Effector memory CD4-positive, alpha-beta T cell (primary cell): Measurements from ENCODE around the gene MCF2L.
"Not testable (repeated sequence)": the region's sequence is repeated elsewhere in the genome, so short reads cannot be mapped to it uniquely, and the experiment has no call there.

Source experiments
- DNase-seq, 3 donors: peaks; one replicate each; pipeline ENCODE4 v3.0.0-alpha.2; 2020
- H3K27ac ChIP-seq: 2 replicates; pipeline ENCODE4 v1.7.0; 2013; ENCODE audit warnings: mild to moderate bottlenecking, low read length, moderate library complexity; ENCODE audit not compliant: insufficient read depth, poor library complexity, severe bottlenecking
- H3K27me3 ChIP-seq: replicated peaks from 2 replicates; pipeline ENCODE4 v1.7.0; 2013; ENCODE audit warnings: mild to moderate bottlenecking, low read length; ENCODE audit not compliant: insufficient read depth, control insufficient read depth, poor library complexity, severe bottlenecking
- H3K36me3 ChIP-seq: 2 replicates; pipeline ENCODE4 v1.7.0; 2013; ENCODE audit warnings: mild to moderate bottlenecking, low read length, moderate library complexity; ENCODE audit not compliant: control insufficient read depth, insufficient read depth
- H3K4me1 ChIP-seq: 2 replicates; pipeline ENCODE4 v1.7.0; 2013; ENCODE audit warnings: low read length, mild to moderate bottlenecking; ENCODE audit not compliant: control insufficient read depth, insufficient read depth, poor library complexity, severe bottlenecking
- H3K4me3 ChIP-seq: 2 replicates; pipeline ENCODE4 v1.7.0; 2013; ENCODE audit warnings: low read length, low read depth, mild to moderate bottlenecking; ENCODE audit not compliant: insufficient read depth, poor library complexity, severe bottlenecking
- H3K9me3 ChIP-seq: 2 replicates; pipeline ENCODE4 v1.7.0; 2013; ENCODE audit warnings: mild to moderate bottlenecking, low read length, moderate library complexity; ENCODE audit not compliant: control insufficient read depth

Gene MCF2L

DNA sequence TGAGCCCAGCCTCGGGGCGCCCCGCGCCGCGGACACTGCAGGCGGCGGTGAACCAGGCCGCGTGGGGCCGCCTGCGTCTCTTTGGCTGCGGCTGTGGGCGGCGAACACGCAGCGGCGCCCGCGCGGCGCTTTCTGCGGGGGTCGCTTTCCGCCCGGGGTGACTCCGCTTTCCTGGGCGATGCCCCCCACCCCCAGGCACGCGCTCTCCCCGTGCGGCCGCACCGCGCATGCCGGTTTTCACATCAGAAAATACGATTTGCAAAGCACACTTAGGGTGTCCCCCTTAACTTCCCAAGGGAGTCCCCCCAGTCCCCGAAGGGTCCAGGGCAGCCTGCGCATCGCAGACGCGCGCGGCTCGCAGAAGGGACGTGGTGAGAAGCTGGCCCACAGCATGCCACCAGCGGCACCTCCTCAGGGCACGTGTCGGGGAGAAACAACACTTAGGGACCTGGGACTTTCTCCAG is 141.9 kb downstream of the MCF2L start:
- Histone ChIP-seq H3K9me3 (no peaks in the 10 kb centered on the region), H3K4me3 (peak overlapping the region; percentile 68), H3K27ac (no peak overlapping the region), H3K4me1 (peaks cover 12% of the 10 kb centered on the region), H3K36me3 (no peaks in the 10 kb centered on the region), H3K27me3 (peaks cover 10% of the 10 kb centered on the region)
- DNase-seq: no peak

DNA sequence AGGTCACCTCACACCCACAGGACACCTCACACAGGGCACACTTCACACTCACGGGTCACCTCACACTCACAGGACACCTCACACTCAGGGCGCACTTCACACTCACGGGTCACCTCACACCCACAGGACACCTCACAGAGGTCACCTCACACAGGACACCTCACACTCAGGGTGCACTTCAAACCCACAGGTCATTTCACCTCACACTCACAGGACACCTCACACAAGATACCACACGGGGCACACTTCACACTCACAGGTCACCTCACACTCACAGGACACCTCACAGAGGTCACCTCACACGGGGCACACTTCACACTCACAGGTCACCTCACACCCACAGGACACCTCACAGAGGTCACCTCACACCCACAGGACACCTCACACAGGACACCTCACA is 142.8 kb downstream of the MCF2L start:
- not testable (repeated sequence) for H3K4me3 ChIP-seq, H3K27ac ChIP-seq, DNase-seq, H3K9me3 ChIP-seq, H3K36me3 ChIP-seq
- peaks cover 12% of the 10 kb centered on the region for H3K4me1 ChIP-seq
- peaks cover 10% of the 10 kb centered on the region for H3K27me3 ChIP-seq

DNA sequence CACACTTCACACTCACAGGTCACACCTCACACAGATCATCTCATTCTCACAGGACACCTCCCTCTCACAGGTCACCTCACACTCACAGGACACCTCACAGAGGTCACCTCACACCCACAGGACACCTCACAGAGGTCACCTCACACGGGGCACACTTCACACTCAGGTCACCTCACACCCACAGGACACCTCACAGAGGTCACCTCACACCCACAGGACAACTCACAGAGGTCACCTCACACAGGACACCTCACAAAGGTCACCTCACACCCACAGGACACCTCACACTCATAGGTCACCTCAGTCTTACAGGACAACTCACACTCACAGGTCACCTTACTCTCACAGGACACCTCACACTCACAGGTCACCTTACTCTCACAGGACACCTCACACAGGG is 143.5 kb downstream of the MCF2L start:
- not testable (repeated sequence) for H3K36me3 ChIP-seq, DNase-seq, H3K9me3 ChIP-seq, H3K4me3 ChIP-seq, H3K27ac ChIP-seq
- peaks cover 12% of the 10 kb centered on the region for H3K4me1 ChIP-seq
- H3K27me3 ChIP-seq: peaks cover 10% of the 10 kb centered on the region

DNA sequence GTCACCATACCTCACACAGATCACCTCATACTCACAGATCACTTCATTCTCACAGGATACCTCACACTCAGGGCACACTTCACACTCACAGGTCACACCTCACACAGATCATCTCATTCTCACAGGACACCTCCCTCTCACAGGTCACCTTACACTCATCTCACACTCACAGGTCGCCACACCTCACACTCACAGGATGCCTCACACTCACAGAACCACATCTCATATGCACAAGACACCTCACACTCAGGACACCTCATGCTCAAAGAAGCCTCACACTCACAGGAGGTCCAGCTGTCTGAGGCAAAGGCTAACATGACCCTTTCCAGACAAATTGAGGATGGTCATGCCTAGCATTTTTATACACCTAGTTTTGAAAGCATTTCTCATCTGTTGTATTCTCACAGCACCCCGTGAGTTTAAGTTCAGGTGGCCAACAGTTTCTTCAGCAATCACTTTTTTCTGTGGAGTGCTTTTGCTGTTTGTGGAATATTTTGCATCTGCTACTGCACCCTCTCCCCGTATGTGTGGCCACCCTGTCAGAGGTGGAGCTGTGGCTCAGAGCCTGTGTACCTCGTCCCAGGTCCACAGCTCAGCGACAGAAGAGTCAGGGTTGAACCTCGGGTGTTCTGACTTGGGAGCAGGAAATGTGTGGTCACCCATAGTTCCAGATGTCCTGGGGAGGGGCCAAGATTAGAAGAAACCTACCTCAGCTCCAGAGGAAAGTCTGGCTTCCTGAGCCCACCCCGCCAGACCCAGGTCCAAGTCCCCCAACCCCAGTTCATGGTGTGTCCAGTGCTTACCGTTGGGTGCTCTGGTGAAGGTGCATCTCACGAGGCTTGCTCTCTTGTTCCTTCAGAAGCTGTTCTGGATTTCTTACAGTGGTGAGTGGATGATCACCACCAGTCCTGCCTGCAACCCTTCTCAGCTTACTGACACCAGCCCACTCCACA is 144.2 kb downstream of the MCF2L start:
- H3K27ac ChIP-seq: no peak overlapping the region
- no peaks in the 10 kb centered on the region for H3K9me3 ChIP-seq
- H3K27me3 ChIP-seq: peaks cover 10% of the 10 kb centered on the region
- no peak for DNase-seq
- no peak overlapping the region for H3K4me3 ChIP-seq
- peaks cover 12% of the 10 kb centered on the region for H3K4me1 ChIP-seq
- no peaks in the 10 kb centered on the region for H3K36me3 ChIP-seq

DNA sequence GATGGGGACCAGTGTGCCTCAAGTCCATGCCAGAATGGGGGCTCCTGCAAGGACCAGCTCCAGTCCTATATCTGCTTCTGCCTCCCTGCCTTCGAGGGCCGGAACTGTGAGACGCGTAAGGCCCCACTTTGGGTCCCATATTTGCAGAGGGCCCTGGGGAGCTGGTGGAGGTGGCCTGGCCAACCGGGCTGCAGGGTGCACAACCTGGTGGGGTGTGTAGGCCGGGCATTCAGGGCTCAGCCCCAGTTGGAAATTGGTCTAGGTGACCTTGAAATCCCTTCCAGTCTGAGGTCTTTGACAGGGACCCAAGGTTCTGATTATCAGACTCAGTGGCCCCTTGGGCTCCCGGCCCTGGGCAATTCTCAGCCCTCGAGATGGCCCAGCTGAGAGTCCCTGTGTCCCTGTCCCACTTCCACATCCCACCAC is 144.8 kb downstream of the MCF2L start:
- Histone ChIP-seq H3K9me3 (no peaks in the 10 kb centered on the region), H3K4me3 (no peak overlapping the region), H3K27ac (no peak overlapping the region), H3K4me1 (peaks cover 12% of the 10 kb centered on the region), H3K27me3 (peaks cover 10% of the 10 kb centered on the region), H3K36me3 (no peaks in the 10 kb centered on the region)
- DNase-seq: no peak

DNA sequence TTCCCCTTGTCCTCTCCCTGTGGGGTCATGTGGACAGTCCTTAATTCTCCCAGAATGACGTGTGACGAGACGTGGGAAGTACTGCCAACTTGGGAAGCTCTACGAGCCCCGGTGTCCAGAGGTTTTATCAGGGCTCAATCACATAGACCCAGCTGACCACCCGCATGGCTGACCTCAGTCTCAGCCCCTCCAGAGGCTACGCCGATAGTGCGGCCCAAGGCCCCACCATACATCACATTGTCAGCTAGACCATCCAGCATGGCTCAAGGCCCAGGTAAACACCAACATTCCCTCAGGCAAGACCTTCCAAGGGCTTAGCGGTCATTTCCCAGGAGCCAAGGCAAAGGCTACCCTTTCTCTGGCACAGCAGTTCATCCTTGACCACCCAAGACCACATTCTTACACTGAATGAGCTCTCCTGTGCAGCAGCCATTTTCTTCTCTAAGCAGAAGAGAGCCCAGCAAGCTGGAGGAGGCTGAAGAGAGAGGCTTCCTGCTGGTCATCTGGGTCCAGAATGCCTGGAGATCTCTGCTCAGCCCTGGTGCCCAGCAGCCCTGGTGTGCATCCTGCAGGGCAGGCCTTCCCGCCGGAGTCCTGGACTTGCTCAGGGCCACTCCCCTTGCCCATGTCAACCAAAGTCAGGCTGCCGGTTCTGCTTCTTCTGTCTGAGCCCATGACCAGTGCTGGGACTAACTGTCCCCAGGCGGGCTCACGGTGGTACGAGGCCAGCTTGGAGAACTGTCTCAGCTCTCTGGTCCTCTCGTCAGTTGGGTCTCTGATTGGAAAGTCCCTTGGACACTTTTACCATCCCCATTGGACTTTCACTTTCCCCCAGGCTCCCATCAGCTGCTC is 145.7 kb downstream of the MCF2L start:
- peaks cover 8% of the 10 kb centered on the region for H3K4me1 ChIP-seq

DNA sequence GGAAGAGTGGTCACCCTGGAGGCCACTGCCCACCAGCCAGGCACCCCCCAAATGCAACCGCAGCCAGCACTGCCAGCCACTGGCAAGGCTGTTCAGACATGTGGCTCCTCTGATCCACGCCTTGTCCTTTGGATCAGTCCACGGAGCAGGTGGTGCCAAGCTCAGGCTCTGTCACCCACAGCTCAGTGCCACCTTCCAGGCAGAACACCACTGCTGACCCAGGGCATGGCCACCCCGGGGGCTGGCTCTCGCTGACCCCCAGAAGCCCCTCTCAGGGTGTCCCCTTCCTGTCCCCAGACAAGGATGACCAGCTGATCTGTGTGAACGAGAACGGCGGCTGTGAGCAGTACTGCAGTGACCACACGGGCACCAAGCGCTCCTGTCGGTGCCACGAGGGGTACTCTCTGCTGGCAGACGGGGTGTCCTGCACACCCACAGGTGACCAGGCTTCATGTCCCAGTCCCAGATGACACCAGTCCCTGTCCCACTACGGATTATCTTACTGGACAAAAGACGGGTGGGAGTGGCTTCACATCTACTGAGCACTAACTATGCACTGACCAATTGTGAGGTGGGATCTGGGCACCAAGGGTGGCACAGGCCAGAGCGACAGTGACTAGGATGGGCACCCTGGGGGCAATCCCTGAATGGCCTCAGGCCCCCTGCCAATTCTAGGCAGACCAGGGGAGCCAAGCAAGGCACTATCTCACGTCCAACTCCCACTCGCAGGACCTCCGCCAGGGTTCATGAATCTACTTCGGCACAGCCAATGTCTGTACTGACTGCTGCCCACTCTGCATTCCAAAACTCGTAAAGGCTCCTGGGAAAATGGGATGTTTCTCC is 146.6 kb downstream of the MCF2L start:
- no peaks in the 10 kb centered on the region for H3K36me3 ChIP-seq
- H3K9me3 ChIP-seq: no peaks in the 10 kb centered on the region
- H3K27me3 ChIP-seq: no peaks in the 10 kb centered on the region
- H3K4me1 ChIP-seq: peaks cover 2% of the 10 kb centered on the region
- no peak for DNase-seq
- no peak overlapping the region for H3K4me3 ChIP-seq
- no peak overlapping the region for H3K27ac ChIP-seq

More for the DNA sequence above, 145.7 kb downstream of the MCF2L start:
- no peak overlapping the region for H3K27ac ChIP-seq
- no peaks in the 10 kb centered on the region for H3K9me3 ChIP-seq
- H3K36me3 ChIP-seq: no peaks in the 10 kb centered on the region
- no peak overlapping the region for H3K4me3 ChIP-seq
- DNase-seq: no peak
- peaks cover 6% of the 10 kb centered on the region for H3K27me3 ChIP-seq

DNA sequence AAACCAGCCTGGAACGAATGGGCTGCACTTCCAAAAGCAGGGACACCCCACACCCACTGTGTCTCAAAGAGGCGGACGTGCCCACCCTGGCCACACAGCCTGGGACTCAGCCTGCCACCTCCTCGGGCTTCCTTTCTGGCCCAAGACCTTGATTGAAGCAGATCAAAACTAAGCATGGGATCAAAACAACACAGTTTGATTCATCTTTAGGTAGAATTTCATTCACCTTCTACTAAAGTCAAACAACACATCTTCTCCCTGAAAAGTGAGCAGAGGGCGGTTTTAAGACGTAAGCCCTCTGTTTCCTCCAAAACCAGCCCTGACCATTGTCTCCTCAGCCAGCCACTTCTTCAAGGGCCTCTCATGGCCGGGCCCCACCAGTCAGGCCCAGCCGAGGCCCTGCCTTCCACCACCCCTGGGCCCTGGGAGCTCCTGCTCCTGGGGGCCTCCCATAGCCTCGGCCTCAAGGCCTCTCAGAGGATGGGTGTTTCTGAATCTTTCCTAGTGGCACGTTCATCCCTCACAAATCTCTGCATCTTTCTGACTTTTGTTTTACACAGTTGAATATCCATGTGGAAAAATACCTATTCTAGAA is 147.3 kb downstream of the MCF2L start:
- no peaks in the 10 kb centered on the region for H3K9me3 ChIP-seq
- no peak overlapping the region for H3K4me3 ChIP-seq
- H3K27ac ChIP-seq: no peak overlapping the region
- H3K36me3 ChIP-seq: no peaks in the 10 kb centered on the region
- no peak for DNase-seq
- no peaks in the 10 kb centered on the region for H3K4me1 ChIP-seq
- no peaks in the 10 kb centered on the region for H3K27me3 ChIP-seq

DNA sequence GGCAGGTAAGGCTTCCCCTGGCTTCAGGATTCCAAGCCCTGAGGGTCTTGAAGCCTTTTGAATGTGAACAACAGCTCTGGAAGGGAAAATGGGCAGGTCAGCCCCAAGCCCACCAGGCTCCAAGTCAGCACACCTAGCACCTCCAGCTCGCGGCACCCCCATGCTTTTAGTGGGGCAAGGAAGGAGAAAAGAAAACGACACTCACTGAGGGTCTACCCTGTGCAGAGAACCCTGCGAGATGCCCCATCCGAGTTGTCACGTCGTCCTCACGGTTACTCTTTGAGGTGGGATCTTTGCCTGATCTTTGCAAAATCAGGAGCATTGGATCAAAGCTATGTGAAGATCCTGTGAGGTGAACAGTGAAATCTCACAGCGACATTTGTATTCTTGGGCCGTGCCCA is 147.9 kb downstream of the MCF2L start:
- Histone ChIP-seq H3K36me3 (no peaks in the 10 kb centered on the region), H3K27me3 (no peaks in the 10 kb centered on the region), H3K4me3 (no peak overlapping the region), H3K9me3 (no peaks in the 10 kb centered on the region), H3K4me1 (no peaks in the 10 kb centered on the region), H3K27ac (no peak overlapping the region)
- no peak for DNase-seq
